Thoracic aorta endothelial cell (primary cell): ENCODE data around the gene CFAP47. TPM values are rescaled to one million over a fixed set of nuclear protein-coding genes. Genes with fewer than 3 reads are reported as not detected.

ENCODE experiments used
- small RNA-seq: library from RNA; depleted of rRNA; stranded (forward); fragments of <200 nt; gene quantifications from one replicate; pipeline ENCODE3, GENCODE V24; 2012
- total RNA-seq: library from RNA; depleted of rRNA; stranded (reverse); fragments of >200 nt; gene quantifications from 2 replicates; pipeline ENCODE4 v1.2.3, GENCODE V29; 2012

CFAP47 gene
- total RNA-seq = 0.13 TPM in 1 of 2 replicates, not detected in the other

GRCh38 chrX:35919536-35920309 lies at the start of gene CFAP47:
CFAP47 (plus strand) TSS chrX:35919734; CDS start chrX:35919800, 66 bp downstream.

Small RNAs within 50 kb of the gene (small RNA-seq; reads per million reads assigned to genes)
- not detected for gene RNU6-641P

Other genes with a start within 250 kb of the CFAP47 start
- not detected in 2 replicates for gene MAGEB16, start 121.4 kb upstream of the CFAP47 start, total RNA-seq